HL-60 (cell line): ENCODE results near the gene MRPL48.

Source experiments
- DNase-seq, 2 experiments: peaks; one replicate each; pipeline ENCODE4 v3.0.0-alpha.2; 2010 to 2020; ENCODE audit warnings: low read depth in 1 of 2, low spot score in 1 of 2
- H3K27ac ChIP-seq: fragments of 250-450 bp; sonication (Bioruptor Pico); replicated peaks from 2 replicates; pipeline ENCODE4 v1.5.1; 2020; ENCODE audit warnings: mild to moderate bottlenecking, moderate library complexity
- H3K27me3 ChIP-seq: fragments of 250-450 bp; sonication (Bioruptor Pico); 2 replicates; pipeline ENCODE4 v1.5.1; 2021; ENCODE audit warnings: mild to moderate bottlenecking, moderate library complexity; ENCODE audit not compliant: insufficient read depth, poor library complexity, severe bottlenecking
- H3K4me3 ChIP-seq: replicated peaks from 2 replicates; pipeline ENCODE4 v1.5.1; 2011; ENCODE audit warnings: mild to moderate bottlenecking, control low read depth, low read length; ENCODE audit not compliant: insufficient read depth
- GABPA ChIP-seq: IDR thresholded peaks from 2 replicates; pipeline ENCODE4 v1.6.1; 2012; ENCODE audit warnings: low read depth
- POLR2AphosphoS5 ChIP-seq: IDR thresholded peaks from 2 replicates; pipeline ENCODE4 v1.6.1; 2012; ENCODE audit warnings: low read depth
- SPI1 ChIP-seq: IDR thresholded peaks from 2 replicates; pipeline ENCODE4 v1.6.1; 2012; ENCODE audit warnings: low read depth, mild to moderate bottlenecking, borderline replicate concordance
- TF ChIP-seq, protein P1 (sequence below): IDR thresholded peaks from 2 replicates; pipeline ENCODE4 v1.6.1; 2012; ENCODE audit warnings: low read depth; ENCODE audit not compliant: insufficient replicate concordance
- TF ChIP-seq, protein P2 (sequence below): IDR thresholded peaks from one replicate; pipeline ENCODE4 v1.5.1; 2011; ENCODE audit warnings: low read length, control low read depth, inconsistent platforms; ENCODE audit not compliant: insufficient read depth

Gene MRPL48

DNA sequence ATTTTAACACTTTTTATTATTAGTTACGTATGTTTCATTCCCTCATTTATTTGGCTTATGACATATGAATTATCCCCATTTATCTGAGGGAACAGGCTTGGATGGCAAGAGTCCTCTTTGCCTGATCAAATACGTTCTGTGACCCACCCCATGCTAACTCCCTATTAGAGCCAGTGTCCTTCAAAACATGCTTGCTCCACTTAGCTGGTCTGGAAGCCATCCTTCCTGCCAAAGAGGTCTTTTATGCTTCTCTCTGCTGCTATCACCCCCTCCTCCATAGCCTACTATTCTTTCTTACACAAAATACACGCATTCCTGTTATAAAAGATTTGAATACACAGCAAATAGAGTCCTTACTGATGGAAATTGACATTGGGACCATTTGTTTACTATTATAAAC lies 82.6 kb downstream of the MRPL48 start:
- H3K27ac ChIP-seq: no peak overlapping the region
- no peak for DNase-seq
- no peak overlapping the region for H3K4me3 ChIP-seq
- H3K27me3 ChIP-seq: no peaks in the 10 kb centered on the region
- TF ChIP-seq GABPA: no peak
- no peak for TF ChIP-seq SPI1
- TF ChIP-seq, protein P1, sequence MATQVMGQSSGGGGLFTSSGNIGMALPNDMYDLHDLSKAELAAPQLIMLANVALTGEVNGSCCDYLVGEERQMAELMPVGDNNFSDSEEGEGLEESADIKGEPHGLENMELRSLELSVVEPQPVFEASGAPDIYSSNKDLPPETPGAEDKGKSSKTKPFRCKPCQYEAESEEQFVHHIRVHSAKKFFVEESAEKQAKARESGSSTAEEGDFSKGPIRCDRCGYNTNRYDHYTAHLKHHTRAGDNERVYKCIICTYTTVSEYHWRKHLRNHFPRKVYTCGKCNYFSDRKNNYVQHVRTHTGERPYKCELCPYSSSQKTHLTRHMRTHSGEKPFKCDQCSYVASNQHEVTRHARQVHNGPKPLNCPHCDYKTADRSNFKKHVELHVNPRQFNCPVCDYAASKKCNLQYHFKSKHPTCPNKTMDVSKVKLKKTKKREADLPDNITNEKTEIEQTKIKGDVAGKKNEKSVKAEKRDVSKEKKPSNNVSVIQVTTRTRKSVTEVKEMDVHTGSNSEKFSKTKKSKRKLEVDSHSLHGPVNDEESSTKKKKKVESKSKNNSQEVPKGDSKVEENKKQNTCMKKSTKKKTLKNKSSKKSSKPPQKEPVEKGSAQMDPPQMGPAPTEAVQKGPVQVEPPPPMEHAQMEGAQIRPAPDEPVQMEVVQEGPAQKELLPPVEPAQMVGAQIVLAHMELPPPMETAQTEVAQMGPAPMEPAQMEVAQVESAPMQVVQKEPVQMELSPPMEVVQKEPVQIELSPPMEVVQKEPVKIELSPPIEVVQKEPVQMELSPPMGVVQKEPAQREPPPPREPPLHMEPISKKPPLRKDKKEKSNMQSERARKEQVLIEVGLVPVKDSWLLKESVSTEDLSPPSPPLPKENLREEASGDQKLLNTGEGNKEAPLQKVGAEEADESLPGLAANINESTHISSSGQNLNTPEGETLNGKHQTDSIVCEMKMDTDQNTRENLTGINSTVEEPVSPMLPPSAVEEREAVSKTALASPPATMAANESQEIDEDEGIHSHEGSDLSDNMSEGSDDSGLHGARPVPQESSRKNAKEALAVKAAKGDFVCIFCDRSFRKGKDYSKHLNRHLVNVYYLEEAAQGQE: no peak
- TF ChIP-seq, protein P2, sequence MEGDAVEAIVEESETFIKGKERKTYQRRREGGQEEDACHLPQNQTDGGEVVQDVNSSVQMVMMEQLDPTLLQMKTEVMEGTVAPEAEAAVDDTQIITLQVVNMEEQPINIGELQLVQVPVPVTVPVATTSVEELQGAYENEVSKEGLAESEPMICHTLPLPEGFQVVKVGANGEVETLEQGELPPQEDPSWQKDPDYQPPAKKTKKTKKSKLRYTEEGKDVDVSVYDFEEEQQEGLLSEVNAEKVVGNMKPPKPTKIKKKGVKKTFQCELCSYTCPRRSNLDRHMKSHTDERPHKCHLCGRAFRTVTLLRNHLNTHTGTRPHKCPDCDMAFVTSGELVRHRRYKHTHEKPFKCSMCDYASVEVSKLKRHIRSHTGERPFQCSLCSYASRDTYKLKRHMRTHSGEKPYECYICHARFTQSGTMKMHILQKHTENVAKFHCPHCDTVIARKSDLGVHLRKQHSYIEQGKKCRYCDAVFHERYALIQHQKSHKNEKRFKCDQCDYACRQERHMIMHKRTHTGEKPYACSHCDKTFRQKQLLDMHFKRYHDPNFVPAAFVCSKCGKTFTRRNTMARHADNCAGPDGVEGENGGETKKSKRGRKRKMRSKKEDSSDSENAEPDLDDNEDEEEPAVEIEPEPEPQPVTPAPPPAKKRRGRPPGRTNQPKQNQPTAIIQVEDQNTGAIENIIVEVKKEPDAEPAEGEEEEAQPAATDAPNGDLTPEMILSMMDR: no peak
- no peak for TF ChIP-seq POLR2AphosphoS5

DNA sequence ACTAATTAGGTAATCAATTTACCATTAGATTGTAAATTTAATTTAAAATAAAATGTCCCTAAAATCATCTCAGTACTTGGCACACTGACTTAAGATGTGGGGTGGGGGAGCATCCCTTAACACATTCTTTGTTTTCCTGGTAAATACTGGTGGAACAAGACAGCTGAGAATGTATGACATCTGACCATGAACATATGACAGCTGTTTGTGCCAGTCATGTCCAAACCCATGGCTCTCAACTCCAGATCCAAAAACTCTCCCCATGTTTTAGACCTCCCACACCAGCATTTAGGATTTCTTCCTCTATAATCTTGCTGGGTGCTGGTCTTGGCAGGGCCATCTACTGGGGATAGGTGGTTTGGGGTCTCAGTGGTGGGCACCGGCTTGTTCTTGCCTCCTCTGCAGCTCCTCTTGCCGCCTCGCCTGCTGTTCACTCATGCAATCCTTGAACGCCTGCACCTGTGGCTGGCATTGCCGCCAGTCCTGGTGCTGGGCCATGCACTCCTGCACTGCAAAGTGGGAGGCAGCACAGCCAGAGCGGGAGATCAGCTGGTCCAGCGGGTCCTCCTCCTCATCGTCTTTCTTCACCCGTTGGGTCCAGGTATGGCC lies 85.2 kb downstream of the MRPL48 start:
- TF ChIP-seq, protein P2: no peak
- TF ChIP-seq, protein P1: no peak
- TF ChIP-seq GABPA: no peak
- no peak for TF ChIP-seq SPI1
- TF ChIP-seq POLR2AphosphoS5: no peak
- H3K27ac ChIP-seq: no peak overlapping the region
- no peak overlapping the region for H3K4me3 ChIP-seq
- no peaks in the 10 kb centered on the region for H3K27me3 ChIP-seq
- DNase-seq: no peak

DNA sequence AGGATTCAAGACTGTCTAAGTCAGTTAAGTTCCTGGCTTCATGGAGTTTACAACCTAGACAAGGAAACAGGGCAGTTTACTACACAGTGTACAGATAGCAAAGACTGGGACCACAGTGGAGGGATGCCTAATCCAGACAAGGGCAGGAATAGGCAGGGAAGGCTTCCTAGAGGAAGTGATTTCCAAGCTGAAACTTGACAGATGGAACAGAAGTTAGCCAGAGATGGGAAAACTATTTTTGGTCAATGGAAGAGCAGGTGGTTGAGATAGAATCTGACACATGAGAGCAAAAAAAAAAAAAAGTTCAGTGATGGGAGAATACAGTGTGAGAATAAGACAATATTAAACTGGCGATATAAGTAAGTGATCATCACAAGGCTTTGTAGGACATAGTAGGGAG lies 87.7 kb downstream of the MRPL48 start:
- no peak for TF ChIP-seq POLR2AphosphoS5
- TF ChIP-seq, protein P2: no peak
- no peak for TF ChIP-seq GABPA
- TF ChIP-seq, protein P1: no peak
- no peak for TF ChIP-seq SPI1
- H3K27ac ChIP-seq: peak overlapping the region; percentile 89
- peak overlapping the region; percentile 60 for H3K4me3 ChIP-seq
- no peak for DNase-seq
- no peaks in the 10 kb centered on the region for H3K27me3 ChIP-seq
